Omental fat pad (tissue), 4 donors: ENCODE data around the gene SEC23IP. TPM values are rescaled to one million over a fixed set of nuclear protein-coding genes. Genes with fewer than 3 reads are reported as not detected.
"Not testable (repeated sequence)": the region's sequence is repeated elsewhere in the genome, so short reads cannot be mapped to it uniquely, and the experiment has no call there.

Experiments
- ATAC-seq: fragments of 150-250 bp; one replicate; pipeline ENCODE4 v1.9.1; 2016; ENCODE audit warnings: mild to moderate bottlenecking, moderate library complexity; ENCODE audit not compliant: low FRiP score
- DNase-seq: peaks from one replicate; pipeline ENCODE4 v3.0.0-alpha.2; 2019; ENCODE audit warnings: low spot score
- CTCF ChIP-seq, 3 donors: fragments of 450-650 bp; IDR thresholded peaks; one replicate each; pipeline ENCODE4 v1.5.1; 2016 to 2017; ENCODE audit warnings: antibody characterized with exemption in 3 of 3, mild to moderate bottlenecking in 3 of 3, moderate library complexity in 2 of 3
- total RNA-seq, 4 donors: library from RNA; depleted of rRNA; stranded (reverse); fragments of >200 nt; gene quantifications; one replicate each; pipeline ENCODE4 v1.1.0, GENCODE V29; 2016

Gene SEC23IP
- total RNA-seq, 4 donors from 2014 or later = 15.9 to 37.3 (median 19.7) TPM

GRCh38 chr10:119890307-119890706, 2.2 kb upstream of the SEC23IP start:
- DNase-seq, ATAC-seq: not testable (repeated sequence)

GRCh38 chr10:119891849-119892187, 712 bp upstream of the SEC23IP start:
- not testable (repeated sequence) for ATAC-seq, DNase-seq

DNA sequence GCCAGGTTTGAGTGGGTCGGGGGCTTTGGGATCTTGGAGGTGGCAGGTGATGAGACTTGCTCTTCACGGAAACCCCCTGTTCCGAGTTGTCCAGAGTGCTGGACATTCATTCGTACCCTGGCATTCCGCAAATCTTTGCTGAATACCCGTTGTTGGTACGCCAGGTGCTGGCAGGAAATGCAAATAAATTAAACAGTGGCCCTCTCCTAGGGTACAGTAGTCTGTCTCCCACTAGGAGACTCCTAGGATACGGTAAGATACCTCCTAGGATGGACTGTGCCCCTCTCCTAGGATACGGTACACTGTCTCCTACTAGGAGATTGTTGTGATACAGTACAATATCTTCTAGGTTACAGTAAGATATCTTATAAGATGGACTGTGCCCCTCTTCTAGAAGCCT, 544 bp downstream of the SEC23IP start:
- ATAC-seq (peak; percentile 26), DNase-seq (no peak)
- no peak for TF ChIP-seq CTCF (IDR thresholded peaks at IDR 0.05)

DNA sequence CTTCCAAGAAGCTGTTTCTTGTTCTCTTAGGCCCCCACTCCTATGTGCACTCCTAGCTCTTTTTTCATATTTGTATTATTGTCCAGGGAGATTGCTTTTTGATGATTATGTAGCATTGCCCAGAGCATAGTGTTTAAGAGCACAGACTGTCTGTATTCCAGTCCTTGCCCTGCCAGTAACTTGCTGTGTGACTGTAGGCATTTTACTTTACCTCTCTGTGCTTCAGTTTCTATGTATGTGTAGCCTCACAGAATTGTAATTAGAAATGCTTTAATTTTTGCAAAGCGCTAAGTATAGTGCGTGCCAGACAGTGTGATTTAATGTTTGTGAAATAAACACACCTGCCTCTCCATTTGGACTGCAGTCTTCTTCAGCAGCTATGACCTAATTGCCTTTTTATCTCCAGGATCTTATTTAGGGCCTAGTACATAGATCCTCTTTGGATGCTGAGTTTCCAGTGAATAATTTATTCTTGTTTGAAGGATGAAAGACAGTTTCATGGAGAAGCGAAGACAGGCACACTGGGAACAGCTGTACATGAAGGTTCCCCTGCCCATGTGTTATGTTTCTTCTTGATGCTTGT, 1.4 kb downstream of the SEC23IP start:
- TF ChIP-seq CTCF (IDR thresholded peaks at IDR 0.05) = no peak
- DNase-seq (no peak), ATAC-seq (no peak)

GRCh38 chr10:119896061-119896655, 3.6 kb downstream of the SEC23IP start:
- no peak for TF ChIP-seq CTCF (IDR thresholded peaks at IDR 0.05)
- ATAC-seq (peak; percentile 53), DNase-seq (no peak)

- DNase-seq = no peak
- ATAC-seq = no peak
- TF ChIP-seq CTCF (IDR thresholded peaks at IDR 0.05) = no peak
Observed at GRCh38 chr10:119896937-119897770, 4.6 kb downstream of the SEC23IP start.

GRCh38 chr10:119898577-119898976, 6.0 kb downstream of the SEC23IP start:
- DNase-seq (no peak), ATAC-seq (no peak)
- no peak for TF ChIP-seq CTCF (IDR thresholded peaks at IDR 0.05)
